ENCODE data around the gene LPAR3.
A peak's percentile ranks its signal among the peaks of the same experiment; 100 is the strongest.

The LPAR3 gene

GRCh38 chr1:84773195-84773594, 119.8 kb downstream of the LPAR3 start:
- DNase-seq: no peak

- peak; percentile 50 for DNase-seq
Measured at GRCh38 chr1:84772428-84772943, 120.5 kb downstream of the LPAR3 start.

- DNase-seq: no peak
Measured at GRCh38 chr1:84771895-84772294, 121.1 kb downstream of the LPAR3 start.

GRCh38 chr1:84770481-84770880, 122.5 kb downstream of the LPAR3 start:
- DNase-seq: no peak

- DNase-seq: no peak
Measured at GRCh38 chr1:84769636-84770035, 123.4 kb downstream of the LPAR3 start.

- no peak for DNase-seq
Measured at GRCh38 chr1:84768634-84769033, 124.4 kb downstream of the LPAR3 start.

GRCh38 chr1:84763912-84764680, 128.9 kb downstream of the LPAR3 start:
- no peak for DNase-seq

GRCh38 chr1:84762664-84763063, 130.3 kb downstream of the LPAR3 start:
- DNase-seq: no peak

Data from stimulated activated CD4-positive, alpha-beta T cell treated with anti-CD3 and anti-CD28 coated beads, Interleukin-4, amount 100 ng/mL, for 1 hour (primary cell).